WI38 (cell line): ENCODE measurements around the gene ERP27.

Experiments used
- H3K4me3 ChIP-seq: 2 replicates; pipeline ENCODE4 v1.5.1; 2011; ENCODE audit warnings: low read depth, mild to moderate bottlenecking, control low read depth, low read length
- TF ChIP-seq, protein P1 (sequence below): IDR thresholded peaks from 2 replicates; pipeline ENCODE4 v1.5.1; 2012; ENCODE audit warnings: low read depth, mild to moderate bottlenecking, control low read depth, low read length

The ERP27 gene

DNA sequence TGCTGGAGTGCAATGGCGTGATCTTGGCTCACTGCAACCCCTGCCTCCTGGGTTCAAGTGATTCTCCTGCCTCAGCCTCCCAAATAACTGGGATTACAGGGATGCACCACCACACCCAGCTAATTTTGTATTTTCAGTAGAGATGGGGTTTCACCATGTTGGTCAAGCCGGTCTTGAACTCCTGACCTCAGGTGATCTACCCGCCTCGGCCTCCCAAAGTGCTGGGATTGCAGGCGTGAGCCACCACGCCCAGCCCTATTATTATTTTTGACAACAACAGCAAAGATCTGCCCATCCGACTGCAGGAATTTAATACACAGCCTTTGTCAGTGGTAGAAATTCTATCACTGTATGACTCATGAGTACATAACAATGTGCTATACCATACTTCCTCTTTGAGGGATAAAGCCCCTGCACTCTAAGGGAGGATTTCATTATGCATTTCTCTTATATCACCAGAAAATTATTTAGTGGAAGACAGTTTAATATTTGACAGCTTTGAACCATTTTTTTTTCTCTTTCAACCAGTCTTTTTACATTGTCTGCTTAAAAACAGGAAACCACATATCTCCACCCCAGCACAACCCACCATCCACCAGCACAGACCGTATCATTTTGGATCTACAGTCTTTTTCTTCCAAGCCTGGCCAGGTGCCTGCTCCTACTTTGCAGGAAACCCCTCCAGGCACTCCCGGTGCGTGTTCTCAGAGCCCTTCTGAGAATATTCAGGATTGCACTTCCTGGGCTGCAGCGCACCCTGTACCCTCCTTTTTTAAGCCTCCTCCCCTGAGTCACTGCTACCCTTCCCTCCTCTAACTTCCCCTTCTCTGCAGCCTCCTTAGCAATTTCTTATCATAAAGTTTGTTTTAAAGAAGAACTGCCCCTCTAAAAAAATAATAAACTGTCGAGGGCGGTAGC is 22.5 kb upstream of the ERP27 start:
- H3K4me3 ChIP-seq, result no peak overlapping the region
- TF ChIP-seq, protein P1, sequence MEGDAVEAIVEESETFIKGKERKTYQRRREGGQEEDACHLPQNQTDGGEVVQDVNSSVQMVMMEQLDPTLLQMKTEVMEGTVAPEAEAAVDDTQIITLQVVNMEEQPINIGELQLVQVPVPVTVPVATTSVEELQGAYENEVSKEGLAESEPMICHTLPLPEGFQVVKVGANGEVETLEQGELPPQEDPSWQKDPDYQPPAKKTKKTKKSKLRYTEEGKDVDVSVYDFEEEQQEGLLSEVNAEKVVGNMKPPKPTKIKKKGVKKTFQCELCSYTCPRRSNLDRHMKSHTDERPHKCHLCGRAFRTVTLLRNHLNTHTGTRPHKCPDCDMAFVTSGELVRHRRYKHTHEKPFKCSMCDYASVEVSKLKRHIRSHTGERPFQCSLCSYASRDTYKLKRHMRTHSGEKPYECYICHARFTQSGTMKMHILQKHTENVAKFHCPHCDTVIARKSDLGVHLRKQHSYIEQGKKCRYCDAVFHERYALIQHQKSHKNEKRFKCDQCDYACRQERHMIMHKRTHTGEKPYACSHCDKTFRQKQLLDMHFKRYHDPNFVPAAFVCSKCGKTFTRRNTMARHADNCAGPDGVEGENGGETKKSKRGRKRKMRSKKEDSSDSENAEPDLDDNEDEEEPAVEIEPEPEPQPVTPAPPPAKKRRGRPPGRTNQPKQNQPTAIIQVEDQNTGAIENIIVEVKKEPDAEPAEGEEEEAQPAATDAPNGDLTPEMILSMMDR, result no peak

DNA sequence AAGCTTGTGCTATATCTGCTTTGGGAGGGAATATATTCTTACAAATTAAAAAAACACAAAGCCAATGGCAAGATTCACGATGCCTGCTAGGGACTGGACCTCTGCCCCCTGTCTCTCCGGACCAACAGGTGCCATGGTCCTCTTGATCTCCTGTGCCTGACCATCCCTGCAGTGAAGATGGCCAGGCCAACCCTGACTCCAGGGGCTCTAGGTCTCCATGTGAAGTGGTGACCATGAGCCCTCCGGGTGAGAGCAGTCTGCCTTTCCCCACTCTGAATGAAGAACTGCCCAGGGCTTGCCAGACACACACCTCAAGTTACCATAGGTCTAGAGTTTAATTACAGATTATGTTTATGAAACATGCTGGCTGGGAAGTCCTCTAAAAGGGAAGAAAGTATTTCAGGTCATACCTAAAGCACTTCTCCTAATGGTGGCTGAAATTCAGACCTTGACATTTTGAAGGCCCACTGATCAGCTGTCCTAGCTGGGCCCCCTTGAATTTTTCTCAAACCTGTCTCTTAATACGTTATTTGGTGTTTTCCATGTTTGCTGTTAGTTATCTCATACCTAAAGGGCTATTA is 21.7 kb upstream of the ERP27 start:
- TF ChIP-seq, protein P1, result no peak
- no peak overlapping the region for H3K4me3 ChIP-seq

DNA sequence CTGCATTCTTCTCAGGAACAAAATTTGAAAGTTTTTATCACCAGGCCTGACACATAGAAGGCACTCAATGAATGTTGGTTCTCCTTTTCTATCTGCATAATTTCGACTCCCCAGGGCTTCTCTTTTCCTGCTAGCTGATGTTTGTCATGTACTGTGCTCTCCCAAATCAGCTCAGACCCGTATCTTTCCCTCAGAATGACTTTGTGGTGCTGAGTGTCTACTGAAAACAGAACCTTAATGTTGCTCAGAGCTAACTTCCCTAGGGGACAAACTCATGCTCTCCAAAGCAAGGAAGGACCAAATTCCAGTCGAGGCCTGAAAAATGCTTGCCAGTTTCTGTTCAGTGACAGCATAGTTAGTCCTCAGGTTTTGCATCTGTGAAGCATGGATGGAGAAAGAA is 21.1 kb upstream of the ERP27 start:
- no peak overlapping the region for H3K4me3 ChIP-seq
- TF ChIP-seq, protein P1, result no peak

DNA sequence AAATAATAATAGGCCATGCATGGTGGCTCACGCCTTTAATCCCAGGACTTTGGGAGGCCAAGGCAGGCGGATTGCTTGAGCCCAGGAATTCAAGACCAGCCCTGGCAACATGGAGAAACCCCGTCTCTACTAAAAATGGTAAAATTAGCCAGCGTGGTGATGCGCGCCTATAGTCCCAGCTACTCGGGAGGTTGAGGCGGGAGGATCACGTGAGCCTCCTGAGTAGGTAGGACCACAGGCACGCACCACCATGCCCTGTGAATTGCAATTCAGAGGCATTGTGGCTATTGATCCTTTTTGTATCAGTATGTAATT is 20.7 kb upstream of the ERP27 start:
- TF ChIP-seq, protein P1, result no peak
- no peak overlapping the region for H3K4me3 ChIP-seq

DNA sequence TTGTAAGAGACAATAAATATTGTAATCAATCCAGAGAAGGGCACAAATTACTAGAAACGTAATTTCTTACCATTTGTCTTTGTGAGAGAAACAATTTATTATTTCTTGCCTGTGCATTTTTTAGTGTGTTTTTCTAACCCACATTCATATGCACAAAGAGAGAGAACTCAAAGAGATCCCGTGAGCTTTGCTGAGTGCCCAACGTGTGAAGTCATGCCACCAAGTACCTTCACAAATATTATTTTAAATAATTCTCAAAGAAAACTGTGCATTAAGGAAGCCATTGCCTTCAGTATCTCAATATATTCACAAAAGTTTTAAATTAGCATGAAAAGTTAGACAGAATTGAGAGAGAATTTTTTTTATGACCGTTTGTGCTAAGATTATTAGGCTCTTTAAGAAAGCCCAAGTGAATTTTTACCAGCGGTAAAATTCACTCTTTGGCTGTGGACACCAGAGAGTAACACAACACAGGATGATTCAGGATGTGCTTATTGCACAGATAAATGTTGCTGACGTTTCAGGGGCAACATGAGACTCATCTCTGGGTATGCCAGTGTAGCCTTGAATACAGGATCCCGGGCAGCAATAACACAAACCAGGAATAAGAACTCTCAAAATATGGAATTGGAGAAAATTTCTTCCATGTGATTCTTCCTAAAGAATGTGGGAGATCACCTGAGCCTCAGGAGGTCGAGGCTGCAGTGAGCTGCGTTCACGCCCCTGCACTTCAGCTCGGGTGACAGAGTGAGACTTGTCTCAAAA is 20.2 kb upstream of the ERP27 start:
- TF ChIP-seq, protein P1, result no peak
- no peak overlapping the region for H3K4me3 ChIP-seq

DNA sequence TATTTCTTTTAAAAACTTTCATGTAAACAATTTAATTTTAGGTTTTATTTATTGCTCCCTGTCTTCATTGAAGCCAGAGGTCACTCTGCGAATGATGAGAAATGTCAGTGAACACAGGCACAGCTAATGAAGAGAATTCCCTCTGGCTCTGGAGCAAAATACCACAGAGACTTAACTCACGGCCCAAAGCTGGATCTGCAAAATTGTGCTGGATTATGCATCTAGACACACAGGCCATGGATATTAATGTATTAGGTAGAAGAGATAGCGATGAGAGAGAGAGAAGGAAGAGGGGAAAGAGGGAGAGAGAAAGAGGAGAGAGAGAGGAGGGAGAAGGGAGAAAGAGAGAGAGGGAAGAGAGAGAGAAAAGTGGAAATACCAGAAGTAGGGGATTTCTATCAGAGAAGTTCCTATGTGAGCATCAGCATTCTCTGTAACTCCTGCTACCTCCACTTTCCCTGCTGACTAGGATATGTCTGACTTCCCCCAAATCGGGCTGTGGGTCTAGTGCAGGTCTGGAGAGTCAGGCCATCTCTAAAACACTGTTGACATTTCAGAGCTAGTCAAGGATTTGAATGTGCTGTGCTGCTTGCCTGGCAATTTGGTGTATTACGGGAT is 19.3 kb upstream of the ERP27 start:
- TF ChIP-seq, protein P1, result no peak
- H3K4me3 ChIP-seq, result no peak overlapping the region
